GM23338 (cell line): ENCODE data around the gene TRDMT1. TPM values are rescaled to one million over a fixed set of nuclear protein-coding genes. Genes with fewer than 3 reads are reported as not detected.

ENCODE experiments used
- ATAC-seq: fragments of 200-7000 bp; cut with Tn5 transposase; 3 replicates; pipeline ENCODE4 v1.9.1; 2020
- DNase-seq: peaks from one replicate; pipeline ENCODE4 v3.0.0-alpha.2; 2015; ENCODE audit warnings: low spot score
- H2AFZ ChIP-seq: fragments of 200-600 bp; sonication (generic); 2 replicates; pipeline ENCODE4 v1.8.0; 2016; ENCODE audit warnings: antibody characterized with exemption, mild to moderate bottlenecking, moderate library complexity
- H3F3A ChIP-seq: fragments of 200-600 bp; sonication (generic); replicated peaks from 2 replicates; pipeline ENCODE4 v1.8.0; 2017; ENCODE audit warnings: antibody characterized with exemption, mixed run types, low read depth
- H3K27ac ChIP-seq: fragments of 200-600 bp; sonication (generic); 2 replicates; pipeline ENCODE4 v1.6.1; 2016; ENCODE audit warnings: low read depth
- H3K27me3 ChIP-seq: fragments of 200-600 bp; sonication (generic); 2 replicates; pipeline ENCODE4 v1.8.0; 2016; ENCODE audit warnings: mild to moderate bottlenecking, mixed run types, moderate library complexity; ENCODE audit not compliant: insufficient read depth
- H3K36me3 ChIP-seq: fragments of 200-600 bp; sonication (generic); 2 replicates; pipeline ENCODE4 v1.8.0; 2016; ENCODE audit warnings: mild to moderate bottlenecking; ENCODE audit not compliant: insufficient read depth
- H3K4me1 ChIP-seq: fragments of 200-600 bp; sonication (generic); 2 replicates; pipeline ENCODE4 v1.8.0; 2016; ENCODE audit warnings: mild to moderate bottlenecking, moderate library complexity; ENCODE audit not compliant: insufficient read depth
- H3K4me2 ChIP-seq: fragments of 200-600 bp; sonication (generic); 2 replicates; pipeline ENCODE4 v1.7.1; 2017; ENCODE audit warnings: mixed run types
- H3K4me3 ChIP-seq: fragments of 200-600 bp; sonication (generic); 2 replicates; pipeline ENCODE4 v1.6.1; 2016; ENCODE audit warnings: mixed run types
- H3K79me2 ChIP-seq: fragments of 200-600 bp; sonication (generic); replicated peaks from 2 replicates; pipeline ENCODE4 v1.8.0; 2017; ENCODE audit warnings: mild to moderate bottlenecking; ENCODE audit not compliant: insufficient read depth
- H3K9me2 ChIP-seq: fragments of 200-600 bp; sonication (generic); 2 replicates; pipeline ENCODE4 v1.8.0; 2017; ENCODE audit not compliant: insufficient read depth
- H4K20me1 ChIP-seq: fragments of 200-600 bp; sonication (generic); replicated peaks from 2 replicates; pipeline ENCODE4 v1.8.0; 2017; ENCODE audit warnings: mild to moderate bottlenecking; ENCODE audit not compliant: insufficient read depth
- H3K27ac Mint-ChIP-seq: 2 replicates; pipeline ENCODE4 v1.8.0; 2020; ENCODE audit warnings: inconsistent platforms, mild to moderate bottlenecking, moderate library complexity, mixed read lengths
- H3K27me3 Mint-ChIP-seq: 3 replicates; pipeline ENCODE4 v1.8.0; 2022; ENCODE audit warnings: low read depth, mild to moderate bottlenecking, moderate library complexity, mixed read lengths, inconsistent platforms; ENCODE audit not compliant: insufficient read depth, poor library complexity
- H3K36me3 Mint-ChIP-seq: 3 replicates; pipeline ENCODE4 v1.8.0; 2021; ENCODE audit warnings: low read depth, mild to moderate bottlenecking, inconsistent platforms, moderate library complexity, mixed read lengths
- H3K4me1 Mint-ChIP-seq: 3 replicates; pipeline ENCODE4 v1.8.0; 2020; ENCODE audit warnings: mild to moderate bottlenecking, inconsistent platforms, mixed read lengths
- H3K4me3 Mint-ChIP-seq: 3 replicates; pipeline ENCODE4 v1.8.0; 2021; ENCODE audit warnings: moderate library complexity, mild to moderate bottlenecking, inconsistent platforms, mixed read lengths
- H3K9me3 Mint-ChIP-seq: 3 replicates; pipeline ENCODE4 v1.8.0; 2020; ENCODE audit warnings: moderate library complexity, mild to moderate bottlenecking, inconsistent platforms, mixed read lengths
- CREB1 ChIP-seq: fragments of 250-450 bp; sonication (Bioruptor Pico); IDR thresholded peaks from 2 replicates; pipeline ENCODE4 v1.5.0; 2020; ENCODE audit warnings: low read depth, mild to moderate bottlenecking, moderate library complexity
- CTCF ChIP-seq, 2 experiments: fragments of 200-600 bp in 1 of 2; sonication (generic) in 1 of 2; conservative IDR thresholded peaks; 2 replicates each; pipeline versions ENCODE4 v1.5.1 to v1.6.1; 2016 to 2017; ENCODE audit warnings: antibody characterized with exemption in 2 of 2, low read depth in 2 of 2, mild to moderate bottlenecking in 2 of 2, moderate library complexity in 1 of 2
- ETS1 ChIP-seq: IDR thresholded peaks from 2 replicates; pipeline ENCODE4 v1.6.1; 2016; ENCODE audit warnings: antibody characterized with exemption
- EZH2 ChIP-seq: fragments of 200-600 bp; sonication (generic); IDR thresholded peaks from one replicate; pipeline ENCODE4 v1.8.0; 2017; ENCODE audit warnings: antibody characterized with exemption, mild to moderate bottlenecking, low read depth; ENCODE audit not compliant: unreplicated experiment
- EZH2phosphoT487 ChIP-seq: fragments of 200-600 bp; sonication (generic); IDR thresholded peaks from one replicate; pipeline ENCODE4 v1.8.1; 2018; ENCODE audit warnings: antibody characterized with exemption; ENCODE audit not compliant: unreplicated experiment
- JUNB ChIP-seq: IDR thresholded peaks from one replicate; pipeline ENCODE4 v1.6.1; 2016; ENCODE audit warnings: antibody characterized with exemption; ENCODE audit not compliant: unreplicated experiment
- NANOG ChIP-seq: IDR thresholded peaks from 2 replicates; pipeline ENCODE4 v1.6.1; 2016; ENCODE audit warnings: antibody characterized with exemption, borderline replicate concordance
- POLR2AphosphoS5 ChIP-seq: IDR thresholded peaks from 2 replicates; pipeline ENCODE4 v1.6.1; 2016; ENCODE audit warnings: antibody characterized with exemption, low read depth
- REST ChIP-seq: IDR thresholded peaks from one replicate; pipeline ENCODE4 v1.6.1; 2018; ENCODE audit warnings: antibody characterized with exemption; ENCODE audit not compliant: unreplicated experiment
- STAT1 ChIP-seq: IDR thresholded peaks from one replicate; pipeline ENCODE4 v1.6.1; 2016; ENCODE audit warnings: antibody characterized with exemption; ENCODE audit not compliant: unreplicated experiment
- ZNF114 ChIP-seq: fragments of 250-450 bp; sonication (Bioruptor Pico); IDR thresholded peaks from 2 replicates; pipeline ENCODE4 v1.5.0; 2020; ENCODE audit warnings: mild to moderate bottlenecking, moderate library complexity
- ZNF331 ChIP-seq: fragments of 250-450 bp; sonication (Bioruptor Pico); IDR thresholded peaks from 2 replicates; pipeline ENCODE4 v1.5.0; 2020; ENCODE audit warnings: low read depth, mild to moderate bottlenecking, moderate library complexity
- ZNF462 ChIP-seq: fragments of 250-450 bp; sonication (Bioruptor Pico); IDR thresholded peaks from 2 replicates; pipeline ENCODE4 v1.5.0; 2020; ENCODE audit warnings: mild to moderate bottlenecking, moderate library complexity
- polyA plus RNA-seq: library from polyadenylated mRNA; unstranded; fragments of >200 nt; fragmentation: Nextera tagmentation; extraction: Ambion mirVana; gene quantifications from 2 replicates; pipeline ENCODE4 v1.2.1, GENCODE V29; 2016
- total RNA-seq: library from RNA; depleted of rRNA; stranded (reverse); fragments of >200 nt; shearing (Covaris generic); gene quantifications from 2 replicates; pipeline ENCODE4 v1.2.3, GENCODE V29; 2014

TRDMT1 gene
- total and polyA plus RNA-seq, 2 experiments from 2014 or later, result 16.0 to 37.7 TPM

GRCh38 chr10:17190602-17191001 lies 10.9 kb downstream of the TRDMT1 start:
- Histone ChIP-seq H2AFZ (no peak overlapping the region), H3K4me2 (no peak overlapping the region), H3K4me1 (no peaks in the 10 kb centered on the region; the same call in 1 of the 2 replicates), H3F3A (no peaks in the 10 kb centered on the region), H3K9me2 (no peaks in the 10 kb centered on the region), H3K27ac (no peak overlapping the region), H3K27me3 (no peaks in the 10 kb centered on the region), H4K20me1 (no peaks in the 10 kb centered on the region), H3K79me2 (peaks cover 74% of the 10 kb centered on the region), H3K4me3 (no peak overlapping the region), H3K36me3 (no peaks in the 10 kb centered on the region)
- Mint-ChIP-seq H3K36me3 (peaks cover 4% of the 10 kb centered on the region; the same call in 2 of the 3 replicates), H3K9me3 (peaks cover 3% of the 10 kb centered on the region; the same call in 1 of the 3 replicates), H3K27ac (no peak overlapping the region; the same call in 1 of the 2 replicates), H3K4me3 (no peak overlapping the region; the same call in 2 of the 3 replicates), H3K4me1 (peaks cover 10% of the 10 kb centered on the region), H3K27me3 (peaks cover 1% of the 10 kb centered on the region)
- TF ChIP-seq ZNF114 (CRISPR knock-in tag) (no peak), ZNF462 (no peak), EZH2 (no peak), EZH2phosphoT487 (no peak), POLR2AphosphoS5 (no peak), ZNF331 (CRISPR knock-in tag) (no peak), JUNB (no peak), NANOG (no peak), CREB1 (CRISPR knock-in tag) (no peak), STAT1 (no peak), ETS1 (no peak), CTCF (conservative IDR thresholded peaks at IDR 0.05; ENCODE audit: low read depth in 2 of 2) (no peak), REST (no peak)
- ATAC-seq, result no peak
- no peak for DNase-seq
